ENCODE data around the gene ZMIZ1.

The ZMIZ1 gene

GRCh38 chr10:79150444-79150754 lies 81.6 kb downstream of the ZMIZ1 start:
- no peak for TF ChIP-seq FOXP2 (optimal IDR thresholded peaks at IDR 0.05; ENCODE audit: borderline replicate concordance, extremely low read depth, extremely low read length, insufficient read depth)
- no peak for TF ChIP-seq POLR2AphosphoS5 (IDR thresholded peaks at IDR 0.05; ENCODE audit: low read depth, low read length)
- no peak for TF ChIP-seq TAF1 (IDR thresholded peaks at IDR 0.05; ENCODE audit: borderline replicate concordance, insufficient read depth, low read length)
- no peak for TF ChIP-seq REST (IDR thresholded peaks at IDR 0.05; ENCODE audit: insufficient read depth in 1 of 2, low read depth in 2 of 2, low read length in 2 of 2)
- no peak for TF ChIP-seq SIN3A (IDR thresholded peaks at IDR 0.05; ENCODE audit: borderline replicate concordance, insufficient read depth, low read length)

GRCh38 chr10:79152423-79152817 lies 83.7 kb downstream of the ZMIZ1 start:
- TF ChIP-seq SIN3A (IDR thresholded peaks at IDR 0.05; ENCODE audit: borderline replicate concordance, insufficient read depth, low read length) (no peak), POLR2AphosphoS5 (IDR thresholded peaks at IDR 0.05; ENCODE audit: low read depth, low read length) (no peak), FOXP2 (optimal IDR thresholded peaks at IDR 0.05; ENCODE audit: borderline replicate concordance, extremely low read depth, extremely low read length, insufficient read depth) (no peak), TAF1 (IDR thresholded peaks at IDR 0.05; ENCODE audit: borderline replicate concordance, insufficient read depth, low read length) (no peak), REST (IDR thresholded peaks at IDR 0.05; ENCODE audit: insufficient read depth in 1 of 2, low read depth in 2 of 2, low read length in 2 of 2) (no peak)

DNA sequence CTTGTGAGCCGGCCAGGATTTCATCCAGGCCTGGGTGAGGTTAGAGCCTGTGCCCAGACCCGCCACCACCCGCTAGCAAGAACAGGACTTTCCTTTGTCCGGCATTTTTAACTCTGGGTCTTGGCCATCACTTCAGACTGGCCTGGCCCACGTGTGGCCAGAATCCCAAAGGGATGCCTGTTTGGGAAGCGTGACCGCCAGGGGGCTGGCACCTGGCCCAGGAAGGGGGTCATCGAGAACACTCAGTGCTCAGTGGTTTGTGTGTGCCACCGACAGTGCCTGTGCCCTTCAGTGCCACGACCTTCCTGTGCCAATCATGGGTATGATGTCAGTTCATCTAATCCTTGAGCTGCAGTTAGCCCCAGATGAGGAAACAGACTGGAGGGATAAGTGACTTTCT lies 85.0 kb downstream of the ZMIZ1 start:
- TF ChIP-seq FOXP2 (optimal IDR thresholded peaks at IDR 0.05; ENCODE audit: borderline replicate concordance, extremely low read depth, extremely low read length, insufficient read depth) (no peak), POLR2AphosphoS5 (IDR thresholded peaks at IDR 0.05; ENCODE audit: low read depth, low read length) (no peak), REST (IDR thresholded peaks at IDR 0.05; ENCODE audit: insufficient read depth in 1 of 2, low read depth in 2 of 2, low read length in 2 of 2) (no peak)

DNA sequence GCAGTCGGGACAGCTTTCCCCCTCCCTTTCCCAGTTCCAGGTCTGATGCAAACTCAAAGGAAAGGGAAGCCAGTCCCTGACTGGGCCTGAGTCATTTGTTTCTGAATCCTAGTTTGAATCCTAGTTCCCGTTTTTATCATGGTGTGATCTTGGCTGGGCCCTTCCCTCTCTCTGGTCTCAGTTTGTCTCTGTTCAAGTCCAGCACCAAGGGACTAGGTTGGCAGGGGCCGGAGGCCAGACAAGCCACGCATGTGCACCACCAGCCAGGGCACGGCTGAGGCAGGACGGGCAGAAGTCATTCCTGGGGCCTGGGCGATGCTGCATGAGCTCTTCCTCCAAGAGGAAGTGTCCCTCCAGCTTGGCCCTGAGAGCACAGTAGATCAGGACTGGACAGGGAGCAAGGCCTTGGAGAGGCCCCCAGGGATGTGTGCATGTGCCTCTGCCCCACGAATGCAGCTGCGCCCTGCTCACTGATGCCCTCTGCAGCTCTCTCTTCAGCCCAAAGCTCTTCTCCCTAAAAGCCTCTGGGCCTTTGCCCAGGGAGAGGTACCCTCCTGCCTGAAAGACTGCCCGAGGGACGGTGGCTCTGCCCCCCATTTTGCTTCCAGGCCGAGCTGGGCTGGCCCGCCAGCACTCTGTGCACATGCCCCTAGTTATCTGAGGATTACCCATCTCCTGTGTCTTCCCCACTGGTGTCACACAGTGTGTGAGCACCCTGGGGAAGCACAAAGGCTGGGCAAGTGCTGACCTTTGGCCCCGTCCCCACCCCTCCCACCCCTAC lies 86.7 kb downstream of the ZMIZ1 start:
- TF ChIP-seq FOXP2 (optimal IDR thresholded peaks at IDR 0.05; ENCODE audit: borderline replicate concordance, extremely low read depth, extremely low read length, insufficient read depth) (no peak), REST (IDR thresholded peaks at IDR 0.05; ENCODE audit: insufficient read depth in 1 of 2, low read depth in 2 of 2, low read length in 2 of 2) (peak; percentile 55 to 72; a peak in 2 of 4 replicates)
